Measurements from ENCODE around the gene AQP2. TPM values are rescaled to one million over a fixed set of nuclear protein-coding genes. Genes with fewer than 3 reads are reported as not detected.

Gene AQP2
- total RNA-seq, 1 donor: not detected

DNA sequence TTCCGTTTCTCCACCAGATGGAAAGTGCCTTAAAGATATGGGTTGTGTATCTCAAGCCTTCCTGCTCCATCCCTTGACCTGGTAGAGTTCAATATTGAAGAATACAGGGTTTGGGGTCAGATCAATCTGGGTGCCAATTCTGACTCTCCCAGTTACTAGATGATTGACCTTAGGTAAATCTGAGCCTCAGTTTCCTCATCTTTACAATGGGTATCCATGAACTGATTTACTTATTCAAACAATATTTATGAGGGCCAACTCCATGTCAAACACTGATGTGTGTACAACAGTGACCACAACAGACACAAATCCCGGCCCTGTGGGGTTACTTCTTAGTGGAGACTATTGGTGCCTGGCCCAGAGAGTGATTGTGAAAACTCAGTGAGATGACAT lies 39.3 kb upstream of the AQP2 start:
- TF ChIP-seq, protein P1, sequence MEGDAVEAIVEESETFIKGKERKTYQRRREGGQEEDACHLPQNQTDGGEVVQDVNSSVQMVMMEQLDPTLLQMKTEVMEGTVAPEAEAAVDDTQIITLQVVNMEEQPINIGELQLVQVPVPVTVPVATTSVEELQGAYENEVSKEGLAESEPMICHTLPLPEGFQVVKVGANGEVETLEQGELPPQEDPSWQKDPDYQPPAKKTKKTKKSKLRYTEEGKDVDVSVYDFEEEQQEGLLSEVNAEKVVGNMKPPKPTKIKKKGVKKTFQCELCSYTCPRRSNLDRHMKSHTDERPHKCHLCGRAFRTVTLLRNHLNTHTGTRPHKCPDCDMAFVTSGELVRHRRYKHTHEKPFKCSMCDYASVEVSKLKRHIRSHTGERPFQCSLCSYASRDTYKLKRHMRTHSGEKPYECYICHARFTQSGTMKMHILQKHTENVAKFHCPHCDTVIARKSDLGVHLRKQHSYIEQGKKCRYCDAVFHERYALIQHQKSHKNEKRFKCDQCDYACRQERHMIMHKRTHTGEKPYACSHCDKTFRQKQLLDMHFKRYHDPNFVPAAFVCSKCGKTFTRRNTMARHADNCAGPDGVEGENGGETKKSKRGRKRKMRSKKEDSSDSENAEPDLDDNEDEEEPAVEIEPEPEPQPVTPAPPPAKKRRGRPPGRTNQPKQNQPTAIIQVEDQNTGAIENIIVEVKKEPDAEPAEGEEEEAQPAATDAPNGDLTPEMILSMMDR (IDR thresholded peaks at IDR 0.05; ENCODE audit: insufficient read depth, low read length): no peak
- no peak for DNase-seq (ENCODE audit: low read depth)
- H3K4me3 ChIP-seq (ENCODE audit: low read depth, low read length): no peak overlapping the region

DNA sequence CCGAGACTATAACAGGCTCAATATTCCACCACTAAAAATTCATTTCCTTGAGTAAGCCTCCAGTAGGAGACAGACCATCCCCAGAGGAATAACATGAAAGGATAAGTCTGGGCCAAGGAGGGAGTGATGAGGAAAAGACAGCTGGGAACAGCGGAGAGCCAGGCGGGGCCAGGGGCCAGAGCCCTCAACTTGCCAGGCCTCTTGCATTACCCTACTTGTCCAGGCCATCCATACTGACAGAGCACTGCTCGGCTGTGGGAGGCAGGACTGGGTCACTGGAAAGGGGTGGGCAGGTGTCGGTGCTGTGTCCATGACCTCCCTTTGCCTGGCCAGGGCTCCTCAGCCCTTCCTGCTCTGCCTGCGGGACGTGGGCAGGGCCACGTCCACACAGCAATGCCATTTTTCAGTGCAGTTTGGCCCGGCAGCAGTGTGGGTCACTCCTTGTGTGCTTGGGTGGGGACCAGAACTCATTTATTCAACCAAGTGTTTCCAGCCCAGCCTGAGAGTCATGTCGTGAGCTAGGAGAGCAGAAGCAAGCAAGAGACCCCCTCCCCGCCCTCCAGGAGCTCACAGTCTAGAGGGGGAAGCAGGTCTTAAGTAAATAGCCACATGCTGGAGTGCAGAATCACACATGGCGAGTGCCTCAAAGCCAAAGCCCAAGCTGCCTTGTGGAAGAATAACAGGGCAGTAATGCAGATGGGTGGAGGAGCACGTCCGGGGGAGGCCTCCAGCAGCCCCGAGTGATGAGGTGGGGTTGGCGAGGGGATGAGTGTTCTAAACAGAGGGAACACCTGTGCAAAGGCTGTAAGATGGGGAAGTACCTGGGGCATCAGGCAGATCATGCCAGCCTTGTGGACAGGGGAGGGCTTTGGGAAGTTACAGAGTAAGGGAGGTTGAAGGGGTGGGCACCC lies 37.9 kb upstream of the AQP2 start:
- peak; percentile 32 for DNase-seq (ENCODE audit: low read depth)
- TF ChIP-seq, protein P1 (IDR thresholded peaks at IDR 0.05; ENCODE audit: insufficient read depth, low read length): no peak
- no peak overlapping the region for H3K4me3 ChIP-seq (ENCODE audit: low read depth, low read length)

DNA sequence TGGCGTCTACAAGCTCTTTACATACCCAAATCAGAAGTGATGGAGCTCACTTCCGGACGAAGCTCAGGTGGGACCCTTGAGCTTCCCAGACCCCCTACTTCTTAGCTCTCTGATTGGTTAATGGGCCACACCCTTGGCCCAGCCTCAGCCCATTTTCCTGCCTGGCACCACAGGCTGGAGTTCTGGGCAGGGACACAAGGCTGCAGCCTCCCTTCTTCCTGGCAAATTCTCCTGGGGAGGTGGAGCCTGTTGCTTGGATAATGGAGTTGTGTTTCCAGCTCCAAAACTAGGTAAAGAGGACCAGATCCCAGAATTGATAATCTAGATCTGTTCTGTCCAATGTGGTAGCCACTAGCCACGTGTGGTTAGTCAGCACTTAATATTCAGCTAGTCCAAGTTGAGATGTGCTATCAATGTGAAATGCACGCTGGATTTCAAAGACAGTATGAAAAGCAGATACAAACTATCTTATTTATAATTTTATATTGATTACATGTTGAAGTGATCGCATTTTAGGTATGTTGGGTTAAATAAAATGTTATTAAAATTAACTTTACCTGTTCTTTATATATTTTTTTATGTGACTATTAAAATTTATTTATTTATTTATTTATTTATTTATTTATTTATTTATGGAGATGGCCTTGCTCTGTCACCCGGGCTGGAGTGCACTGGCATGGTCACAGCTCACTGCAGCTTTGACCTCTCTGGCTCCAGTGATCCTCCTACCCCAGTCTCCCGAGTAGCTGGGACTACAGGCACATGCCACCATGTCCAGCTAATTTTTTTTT lies 34.2 kb upstream of the AQP2 start:
- H3K4me3 ChIP-seq (ENCODE audit: low read depth, low read length): no peak overlapping the region
- TF ChIP-seq, protein P1 (IDR thresholded peaks at IDR 0.05; ENCODE audit: insufficient read depth, low read length): no peak
- DNase-seq (ENCODE audit: low read depth): no peak

DNA sequence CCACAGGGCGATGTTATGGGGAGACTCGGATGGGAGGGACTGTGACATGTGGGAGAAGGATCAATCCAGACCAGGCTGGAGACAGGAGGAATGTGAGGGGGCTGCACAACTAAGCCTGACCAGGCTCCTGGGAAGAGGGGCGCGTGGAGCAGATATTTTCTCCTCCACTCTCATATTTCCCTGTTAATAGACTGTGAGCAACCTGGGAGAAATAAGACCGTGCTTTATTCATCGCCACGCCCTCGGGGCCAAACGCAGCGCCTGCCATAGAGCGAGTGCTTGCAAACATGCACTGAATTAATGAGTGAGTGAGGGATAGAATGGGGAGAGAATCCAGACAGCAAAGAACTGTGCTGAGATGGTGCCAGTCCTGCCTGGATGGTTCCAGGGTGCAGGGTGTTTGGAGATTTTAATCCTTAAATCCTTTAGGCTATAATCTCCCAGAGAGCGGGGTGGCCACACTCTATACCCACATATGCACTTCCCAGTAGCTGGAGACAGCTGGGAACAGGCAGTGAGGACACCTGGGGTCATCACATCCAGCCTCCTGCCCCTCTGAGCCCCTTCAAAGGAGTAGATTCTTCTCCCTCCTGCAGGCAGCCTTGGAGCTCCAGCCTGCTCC lies 33.3 kb upstream of the AQP2 start:
- no peak overlapping the region for H3K4me3 ChIP-seq (ENCODE audit: low read depth, low read length)
- TF ChIP-seq, protein P1 (IDR thresholded peaks at IDR 0.05; ENCODE audit: insufficient read depth, low read length): no peak
- DNase-seq (ENCODE audit: low read depth): no peak

DNA sequence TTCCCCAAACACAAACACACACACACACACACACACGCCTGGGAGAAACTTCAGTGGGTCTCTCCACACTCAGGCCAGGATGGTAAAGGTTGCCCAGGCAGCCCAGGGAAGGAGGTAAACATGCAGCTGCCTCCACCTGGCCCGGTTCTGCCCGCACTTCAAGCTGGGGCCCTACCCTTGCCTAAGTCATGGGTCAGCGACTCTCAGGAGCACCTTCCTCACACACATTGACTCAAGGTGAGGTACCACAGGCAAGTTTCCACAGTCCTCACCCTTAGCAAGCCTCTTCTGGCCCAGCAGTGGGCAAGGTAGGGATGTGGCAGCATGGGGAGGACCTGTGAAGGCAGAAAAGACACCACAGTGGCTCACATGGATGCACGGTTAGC lies 32.8 kb upstream of the AQP2 start:
- DNase-seq (ENCODE audit: low read depth): no peak
- TF ChIP-seq, protein P1 (IDR thresholded peaks at IDR 0.05; ENCODE audit: insufficient read depth, low read length): no peak
- no peak overlapping the region for H3K4me3 ChIP-seq (ENCODE audit: low read depth, low read length)

DNA sequence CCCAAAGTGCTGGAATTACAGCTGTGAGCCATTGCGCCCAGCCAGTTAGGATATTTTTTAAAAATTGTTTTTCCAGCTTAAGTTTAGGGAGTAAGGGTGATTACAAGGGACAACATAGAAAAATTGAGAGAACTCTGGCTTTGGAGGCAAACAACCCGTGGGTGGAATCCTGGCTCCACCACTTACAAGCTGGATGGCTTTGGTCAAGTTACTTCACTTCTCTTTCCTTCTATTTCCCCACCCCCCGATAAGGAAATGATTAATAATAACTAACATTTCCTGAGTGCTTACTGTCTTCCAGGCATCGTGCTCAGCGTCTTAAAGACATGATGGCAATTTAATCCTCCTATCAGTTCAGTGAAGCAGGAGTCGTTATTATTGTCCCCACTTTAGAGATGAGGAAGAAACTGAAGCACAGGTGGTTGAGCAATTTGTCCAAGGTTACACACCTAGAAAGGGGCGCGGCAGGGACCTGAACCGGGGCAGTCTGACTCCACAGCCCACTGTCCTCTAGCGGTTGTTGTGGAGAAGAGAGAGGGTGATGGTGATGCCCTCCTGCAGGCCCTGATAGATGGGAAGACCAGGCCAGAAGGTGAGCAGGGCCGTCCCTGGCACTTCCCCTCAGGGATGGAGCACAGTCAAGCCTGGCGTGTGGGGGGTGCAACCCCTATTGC lies 30.2 kb upstream of the AQP2 start:
- DNase-seq (ENCODE audit: low read depth): peak; percentile 86
- TF ChIP-seq, protein P1 (IDR thresholded peaks at IDR 0.05; ENCODE audit: insufficient read depth, low read length): no peak
- H3K4me3 ChIP-seq (ENCODE audit: low read depth, low read length): no peak overlapping the region

Data from fibroblast of the aortic adventitia (primary cell).